ENCODE measurements around the gene PIK3C2A. TPM values are rescaled to one million over a fixed set of nuclear protein-coding genes. Genes with fewer than 3 reads are reported as not detected.

Gene PIK3C2A
- total RNA-seq, 1 donor from 2014 or later: 130 TPM

DNA sequence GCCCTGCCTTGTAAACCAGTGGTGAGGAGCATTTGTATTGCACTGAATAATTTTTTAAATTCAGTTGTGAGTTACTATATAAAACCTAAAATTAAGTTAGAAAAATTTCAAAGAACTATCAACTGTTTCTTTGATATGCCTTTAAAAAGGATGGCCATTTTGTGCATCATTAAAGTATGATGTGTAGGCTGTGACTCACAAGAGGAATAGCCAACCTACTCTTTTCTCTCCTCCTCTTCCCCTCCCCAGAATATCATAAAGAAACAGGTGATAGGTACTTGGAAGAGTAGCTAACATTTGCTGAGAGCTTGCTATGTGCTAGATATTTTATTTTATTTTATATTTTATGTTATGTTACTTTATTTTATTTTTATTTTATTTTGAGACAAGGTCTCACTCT lies 10.6 kb upstream of the PIK3C2A start:
- no peak for DNase-seq (ENCODE audit: low read depth, low spot score)

GRCh38 chr11:17217401-17217800 lies 9.6 kb upstream of the PIK3C2A start:
- no peak for DNase-seq (ENCODE audit: low read depth, low spot score)

DNA sequence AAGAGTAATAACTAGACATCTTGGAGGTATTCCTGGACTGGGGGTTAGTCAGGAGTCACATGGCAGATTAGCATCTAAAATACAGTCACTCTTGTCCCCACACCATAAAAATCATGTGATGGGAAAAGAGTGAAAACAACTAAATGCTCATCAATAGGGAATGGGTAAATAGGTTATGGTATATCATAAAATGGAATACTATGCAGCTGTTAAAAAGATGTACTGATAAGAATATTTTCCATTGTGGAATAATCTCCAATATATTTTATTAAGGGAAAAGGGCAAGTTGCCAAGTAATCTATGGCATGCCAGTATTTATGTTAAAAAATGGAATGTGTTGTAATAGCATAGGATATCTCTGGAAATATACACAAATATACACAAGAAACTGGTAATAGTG lies 6.6 kb upstream of the PIK3C2A start:
- DNase-seq (ENCODE audit: low read depth, low spot score): no peak

DNA sequence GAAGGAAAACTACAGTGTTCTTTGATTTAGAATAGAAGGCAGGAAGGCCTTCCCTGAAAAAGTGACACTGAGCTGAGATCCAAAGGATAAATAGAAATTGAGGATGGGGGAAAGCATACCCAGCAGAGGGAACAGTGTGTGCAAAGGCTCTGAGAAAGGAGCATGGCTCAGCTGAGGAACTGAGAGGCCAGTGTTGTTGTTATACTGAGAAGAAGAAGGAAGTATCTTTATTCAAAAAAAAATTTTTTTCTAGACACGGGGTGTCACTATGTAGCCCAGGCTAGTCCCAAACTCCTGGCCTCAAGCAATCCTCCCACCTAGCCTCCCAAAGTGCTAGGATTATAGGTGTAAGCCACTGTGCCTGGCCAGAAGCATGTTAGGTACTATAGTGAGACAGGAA lies 3.5 kb upstream of the PIK3C2A start:
- no peak for DNase-seq (ENCODE audit: low read depth, low spot score)

- no peak for DNase-seq (ENCODE audit: low read depth, low spot score)
These were observed 2.1 kb upstream of the PIK3C2A start for GRCh38 chr11:17209939-17210245.

DNA sequence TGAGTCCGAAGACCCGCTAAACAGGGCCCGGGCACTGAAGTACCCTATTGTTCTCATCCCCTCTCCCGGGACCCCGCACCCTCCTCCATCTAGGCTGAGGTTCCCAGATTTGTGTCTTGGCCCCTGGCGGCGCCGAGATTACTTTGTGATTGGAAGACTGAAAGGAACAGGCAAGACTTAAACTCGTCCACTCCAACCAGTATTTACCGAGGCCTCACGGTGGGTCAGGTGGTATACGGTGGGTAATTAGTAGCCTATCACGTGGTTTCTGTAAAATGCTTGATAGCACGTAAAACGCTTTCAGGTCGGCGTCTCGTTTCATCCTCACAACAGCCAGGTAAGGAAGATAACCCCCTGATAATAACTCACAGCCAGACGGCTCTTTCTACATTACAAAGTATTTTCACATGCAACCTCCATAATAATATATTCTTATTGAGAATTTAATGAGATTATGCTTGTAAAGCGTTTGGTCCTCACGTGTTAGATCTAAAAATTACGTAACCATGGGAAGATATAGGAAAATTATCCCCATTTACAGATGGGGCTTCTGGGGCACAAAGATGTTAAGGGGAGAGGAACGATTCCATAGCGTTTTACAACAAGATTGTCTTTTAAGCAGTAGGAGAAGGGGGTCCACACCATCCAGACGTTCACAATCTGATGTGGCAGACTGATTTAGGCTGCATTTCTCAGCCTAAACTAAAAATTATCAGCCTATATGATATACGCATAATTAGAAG lies 642 bp upstream of the PIK3C2A start:
- peak; percentile 57 for DNase-seq (ENCODE audit: low read depth, low spot score)

DNA sequence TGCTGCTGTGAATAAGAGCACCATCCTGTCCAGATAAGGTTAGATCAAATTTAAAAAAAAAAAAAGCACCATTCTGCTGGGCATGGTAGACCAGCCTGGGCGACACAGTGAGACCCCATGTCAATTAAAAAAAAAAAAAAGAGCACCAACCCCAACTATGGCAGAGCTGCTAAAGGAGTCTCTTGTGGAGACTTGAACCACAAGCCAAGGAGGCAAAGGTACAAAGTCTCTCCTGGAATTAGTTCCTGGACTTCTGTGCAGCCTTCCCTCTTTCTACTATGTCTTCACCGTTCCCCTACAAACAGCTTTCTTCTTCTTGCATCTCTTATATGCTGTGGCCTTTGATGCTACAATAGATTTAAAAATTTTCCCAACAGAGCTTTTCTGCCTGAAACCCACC lies 1.3 kb downstream of the PIK3C2A start:
- DNase-seq (ENCODE audit: low read depth, low spot score): no peak

- no peak for DNase-seq (ENCODE audit: low read depth, low spot score)
These were observed 10.3 kb downstream of the PIK3C2A start for GRCh38 chr11:17197431-17197898.

DNA sequence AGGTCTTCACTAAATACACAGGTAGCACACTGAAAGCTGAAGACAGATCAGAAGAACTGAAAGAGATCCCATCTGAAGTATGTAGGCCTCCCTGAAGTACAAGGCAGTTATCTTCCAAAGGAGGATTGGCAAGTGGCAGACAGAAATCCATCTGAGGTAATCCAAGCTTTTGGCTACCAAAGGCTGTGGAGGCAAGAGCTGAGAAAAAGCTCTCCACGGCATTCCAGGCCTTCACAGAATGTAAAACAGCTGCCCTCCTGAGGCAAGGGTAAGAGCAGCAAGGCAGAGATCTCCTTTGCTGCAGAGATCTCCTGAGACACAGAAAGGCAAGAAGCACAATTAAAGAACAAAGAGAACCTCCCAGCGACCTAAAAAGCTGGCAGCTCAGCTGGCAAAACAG lies 19.1 kb downstream of the PIK3C2A start:
- DNase-seq (ENCODE audit: low read depth, low spot score): no peak

DNA sequence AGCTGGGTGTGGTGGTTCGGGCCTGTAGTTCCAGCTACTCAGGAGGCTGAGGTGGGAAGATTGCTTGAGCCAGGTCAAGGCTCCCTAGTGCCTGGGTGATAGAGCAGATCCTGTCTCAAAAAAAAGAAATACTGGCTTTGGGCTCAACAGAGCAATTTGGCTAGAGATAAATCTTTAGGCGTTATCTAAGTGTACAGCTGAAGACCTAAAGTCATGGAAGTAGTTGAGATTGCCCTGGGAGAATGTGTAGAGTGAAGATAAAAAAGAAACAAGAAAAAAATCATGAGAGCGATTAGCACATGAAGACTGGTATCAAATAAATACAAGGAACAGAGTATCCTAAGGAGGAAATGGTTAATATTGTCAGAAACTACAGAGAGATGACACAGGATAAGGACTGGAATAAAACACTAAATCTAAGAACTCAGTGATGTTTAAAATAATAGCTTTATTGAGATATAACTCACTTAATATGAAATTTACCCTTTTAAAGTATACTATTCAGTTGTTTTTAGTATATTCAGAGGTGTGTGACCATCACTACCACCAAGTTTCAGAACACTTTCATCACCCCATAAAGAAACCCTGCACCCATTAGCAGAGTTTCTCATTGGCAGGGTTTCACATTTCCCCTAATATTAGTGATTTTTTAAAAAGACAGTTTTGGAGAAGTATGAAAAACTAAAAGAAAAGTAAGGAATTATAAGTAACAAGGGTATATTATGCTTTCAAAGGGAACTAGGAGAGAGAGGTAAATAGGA lies 20.7 kb downstream of the PIK3C2A start:
- no peak for DNase-seq (ENCODE audit: low read depth, low spot score)

DNA sequence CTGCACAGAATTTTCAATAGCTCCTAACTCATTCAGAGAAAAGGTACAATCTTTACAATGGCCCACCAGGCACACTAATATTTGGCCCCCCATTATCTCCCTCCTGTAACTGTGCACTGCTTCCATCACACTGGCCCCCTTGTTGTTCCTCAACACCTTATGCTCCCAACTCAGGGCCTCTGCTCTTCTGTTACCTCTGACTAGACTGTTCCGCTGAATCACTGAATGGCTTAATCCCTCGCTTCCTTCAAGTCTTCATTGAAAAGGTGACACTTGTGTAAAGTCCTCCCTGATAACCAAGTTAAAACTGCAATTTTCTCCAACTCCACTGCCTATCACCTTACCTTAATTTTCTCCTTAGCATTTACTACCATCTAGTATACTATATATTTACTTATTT lies 21.8 kb downstream of the PIK3C2A start:
- DNase-seq (ENCODE audit: low read depth, low spot score): no peak

DNA sequence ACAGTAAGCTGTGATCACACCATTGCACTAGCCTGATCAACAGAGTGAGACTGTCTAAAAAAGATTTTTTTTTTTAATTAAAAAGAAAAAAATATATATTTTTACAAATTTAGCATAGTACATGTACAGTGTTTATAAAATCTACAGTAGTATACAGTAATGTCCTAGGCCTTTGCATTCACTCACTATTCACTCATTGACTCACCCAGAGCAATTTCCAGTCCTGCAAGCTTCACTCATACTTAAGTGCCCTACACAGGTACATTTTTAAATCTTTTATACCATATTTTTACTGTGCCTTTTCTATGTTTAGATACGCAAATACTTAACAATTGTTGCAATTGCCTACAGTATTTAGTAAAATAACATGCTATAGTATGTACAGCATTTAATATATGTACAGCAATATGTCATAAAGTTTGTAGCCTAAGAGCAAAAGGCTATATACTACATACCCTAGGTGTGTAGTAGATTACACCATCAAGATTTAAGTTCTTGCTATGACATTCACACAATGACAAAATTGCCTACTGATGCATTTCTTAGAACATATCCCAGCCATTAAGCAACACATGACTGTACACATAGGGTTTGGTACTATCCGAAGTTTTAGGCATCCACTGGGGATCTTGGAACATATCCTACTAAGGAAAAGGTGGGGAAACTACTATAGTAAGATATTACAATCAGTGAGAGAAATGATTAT lies 22.8 kb downstream of the PIK3C2A start:
- no peak for DNase-seq (ENCODE audit: low read depth, low spot score)

DNA sequence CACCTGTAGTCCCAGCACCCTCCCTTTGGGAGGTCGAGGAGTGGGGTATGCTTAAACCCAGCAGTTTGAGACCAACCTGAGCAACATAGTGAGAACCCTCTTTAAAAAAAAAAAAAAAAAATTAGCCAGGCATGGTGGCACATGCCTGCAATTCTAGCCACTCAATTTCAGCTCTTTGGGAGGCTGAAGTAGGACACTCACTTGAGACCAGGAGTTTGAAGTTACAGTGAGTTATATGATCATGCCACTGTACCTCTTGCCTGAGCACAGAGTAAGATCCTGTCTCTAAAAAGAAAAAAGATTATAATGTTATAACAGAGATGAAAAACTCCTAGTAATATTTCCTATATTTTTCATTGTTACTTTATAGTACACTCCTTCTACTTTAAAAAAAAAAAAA lies 23.9 kb downstream of the PIK3C2A start:
- no peak for DNase-seq (ENCODE audit: low read depth, low spot score)

- no peak for DNase-seq (ENCODE audit: low read depth, low spot score)
These were observed 27.8 kb downstream of the PIK3C2A start for GRCh38 chr11:17179970-17180369.

- no peak for DNase-seq (ENCODE audit: low read depth, low spot score)
These were observed 34.5 kb downstream of the PIK3C2A start for GRCh38 chr11:17173332-17173731.

DNA sequence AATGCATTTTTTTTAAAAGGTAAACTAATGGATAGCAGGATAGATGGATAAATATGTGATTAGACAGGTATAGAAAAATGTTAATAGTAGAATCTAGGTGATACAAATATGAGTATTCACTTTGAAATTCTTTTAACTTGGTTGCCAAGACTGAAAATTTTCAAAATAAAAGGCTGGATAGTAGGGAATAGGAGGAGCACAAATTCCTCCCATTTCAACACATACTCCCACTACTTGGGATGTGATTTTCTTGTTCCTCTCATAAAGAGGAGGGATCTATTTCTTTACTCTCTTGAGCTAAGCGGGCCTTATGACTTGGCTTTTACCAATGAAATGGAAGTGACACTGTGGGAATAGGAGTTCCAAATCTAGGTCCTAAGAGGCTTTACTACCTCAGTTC lies 35.9 kb downstream of the PIK3C2A start:
- no peak for DNase-seq (ENCODE audit: low read depth, low spot score)

GRCh38 chr11:17171343-17171742 lies 36.4 kb downstream of the PIK3C2A start:
- DNase-seq (ENCODE audit: low read depth, low spot score): peak; percentile 13

DNA sequence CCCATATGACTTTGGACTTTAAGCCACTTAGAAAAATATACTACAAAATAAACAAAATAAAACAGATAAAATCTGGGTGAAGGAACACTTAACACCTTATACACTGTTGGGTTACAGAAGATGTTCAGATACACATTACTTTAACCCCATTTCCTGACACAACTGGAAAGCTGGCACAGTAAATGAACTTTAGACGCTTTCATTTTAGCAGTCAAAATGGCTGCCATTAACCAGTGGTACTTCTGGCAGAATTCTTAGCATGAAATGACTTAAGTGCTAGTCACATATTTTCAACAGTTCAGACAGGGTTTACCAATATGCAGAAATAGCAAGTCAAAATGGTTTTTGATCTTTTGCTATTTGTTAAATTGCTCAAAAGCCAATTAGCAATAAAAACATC lies 37.9 kb downstream of the PIK3C2A start:
- no peak for DNase-seq (ENCODE audit: low read depth, low spot score)

DNA sequence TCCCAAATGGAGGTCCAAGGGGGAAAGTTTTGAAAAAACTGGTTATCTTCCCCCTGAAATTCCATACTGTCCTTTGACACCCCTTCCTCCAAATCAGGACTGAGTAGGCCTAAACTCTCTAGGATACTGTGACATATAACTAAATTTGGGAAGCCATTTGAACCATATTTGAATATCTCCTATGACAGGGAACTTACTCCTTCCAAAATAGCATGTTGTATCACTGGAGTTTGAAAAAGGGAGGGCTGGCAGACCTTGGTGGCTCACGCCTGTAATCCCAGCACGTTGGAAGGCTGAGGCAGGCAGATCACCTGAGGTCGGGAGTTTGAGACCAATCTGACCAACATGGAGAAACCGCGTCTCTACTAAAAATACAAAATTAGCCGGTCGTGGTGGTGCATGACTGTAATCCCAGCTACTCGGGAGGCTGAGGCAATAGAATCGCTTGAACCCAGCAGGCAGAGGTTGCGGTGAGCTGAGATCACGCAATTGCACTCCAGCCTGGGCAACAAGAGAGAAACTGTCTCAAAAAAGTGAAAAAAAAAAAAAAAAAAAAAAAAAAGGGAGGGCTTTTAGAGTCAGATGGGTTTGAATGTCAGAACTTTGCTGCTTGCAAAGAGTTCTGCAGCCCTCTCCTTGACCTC lies 42.4 kb downstream of the PIK3C2A start:
- no peak for DNase-seq (ENCODE audit: low read depth, low spot score)

GRCh38 chr11:17164361-17165246 lies 43.2 kb downstream of the PIK3C2A start:
- no peak for DNase-seq (ENCODE audit: low read depth, low spot score)

GRCh38 chr11:17163736-17164135 lies 44.0 kb downstream of the PIK3C2A start:
- DNase-seq (ENCODE audit: low read depth, low spot score): no peak

Data from pulmonary artery endothelial cell (primary cell).